HG02763 (cell line): ENCODE measurements around the gene SMIM28.
"Not testable (repeated sequence)": the region's sequence is repeated elsewhere in the genome, so short reads cannot be mapped to it uniquely, and the experiment has no call there.

Source experiments
- ATAC-seq: cut with Tn5 transposase; IDR thresholded peaks from one replicate; pipeline ENCODE4 v1.9.1; 2021; ENCODE audit warnings: mild to moderate bottlenecking, moderate library complexity; ENCODE audit not compliant: unreplicated experiment

The SMIM28 gene

DNA sequence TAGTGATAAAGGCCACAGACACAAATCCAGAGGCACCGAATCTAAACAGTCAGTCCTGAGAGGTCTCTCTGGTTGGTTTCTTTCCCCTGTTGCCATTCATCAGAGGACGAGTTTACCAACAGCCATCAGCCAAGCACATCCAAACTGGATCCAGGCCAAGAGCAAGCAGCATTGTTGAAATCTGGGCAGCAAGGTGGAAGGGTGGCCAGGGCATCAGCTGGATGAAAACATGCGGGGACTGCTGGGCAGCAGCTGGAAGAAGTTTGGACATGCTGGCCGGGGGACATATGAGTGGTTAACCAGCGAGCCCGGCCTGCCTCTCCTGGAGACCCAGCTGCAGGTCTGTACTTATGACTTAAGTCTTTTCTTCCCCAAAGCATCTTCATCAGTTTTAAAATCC lies at the start of gene SMIM28:
TSS of gene SMIM28 (plus strand) at position 62 of the 400 bp plus-strand sequence. CDS start at position 230, 168 bp downstream.
- ATAC-seq: no peak

DNA sequence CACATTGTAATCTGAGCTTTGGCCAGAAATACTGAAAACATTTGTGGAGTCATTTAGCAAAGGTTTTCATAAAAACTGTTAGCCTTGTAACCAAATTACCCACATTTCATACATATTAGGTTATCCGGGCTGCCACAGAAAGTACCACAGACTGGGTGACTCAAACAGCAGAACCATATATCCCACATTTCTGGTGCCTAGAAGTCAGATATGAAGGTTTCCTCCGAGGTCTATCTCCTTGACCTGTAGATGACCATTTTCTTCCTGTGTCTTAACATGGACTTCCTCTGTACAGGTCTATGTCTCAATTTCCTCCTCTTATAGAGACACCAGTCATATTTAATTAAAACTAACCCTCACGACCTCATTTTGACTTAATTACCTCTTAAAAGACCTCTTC lies 49.5 kb upstream of the SMIM28 start:
- ATAC-seq: no peak

DNA sequence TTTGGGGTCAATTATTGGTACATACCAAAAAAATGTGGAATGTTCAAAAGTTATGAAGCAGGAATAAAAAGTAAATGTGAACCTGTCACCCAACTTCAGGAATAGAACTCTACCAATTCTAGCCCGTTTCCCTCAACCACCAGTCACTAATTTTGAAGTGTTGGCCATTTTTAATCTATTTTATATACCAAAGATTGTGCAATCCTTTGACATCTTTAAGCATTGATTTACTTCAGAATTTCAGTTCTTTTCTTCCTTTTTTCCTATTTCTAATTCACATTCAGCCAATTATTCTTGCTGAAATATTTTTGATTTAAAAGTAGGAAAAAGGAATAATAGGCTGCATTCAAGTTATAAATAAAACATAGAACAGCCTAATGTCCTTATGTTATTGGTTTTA lies 46.9 kb upstream of the SMIM28 start:
- ATAC-seq: no peak

DNA sequence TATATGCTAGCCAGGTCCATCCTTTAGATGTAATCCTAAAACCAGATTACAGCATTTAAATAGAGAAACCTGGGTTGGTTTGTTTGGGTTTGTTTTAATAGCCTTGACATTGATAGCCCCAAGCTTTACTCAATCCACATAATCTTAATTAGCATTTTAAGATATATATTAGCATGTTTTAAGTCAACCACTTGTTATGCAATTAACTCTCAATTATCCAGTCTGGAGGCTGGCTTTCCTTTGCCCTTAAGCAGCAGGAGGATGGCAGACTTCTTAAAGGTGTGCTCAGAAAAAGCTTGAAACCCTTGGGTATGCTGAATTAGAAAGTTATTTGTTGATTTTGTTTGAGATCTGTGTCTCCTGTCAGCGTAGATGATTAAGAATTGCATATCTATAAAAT lies 46.3 kb upstream of the SMIM28 start:
- no peak for ATAC-seq

DNA sequence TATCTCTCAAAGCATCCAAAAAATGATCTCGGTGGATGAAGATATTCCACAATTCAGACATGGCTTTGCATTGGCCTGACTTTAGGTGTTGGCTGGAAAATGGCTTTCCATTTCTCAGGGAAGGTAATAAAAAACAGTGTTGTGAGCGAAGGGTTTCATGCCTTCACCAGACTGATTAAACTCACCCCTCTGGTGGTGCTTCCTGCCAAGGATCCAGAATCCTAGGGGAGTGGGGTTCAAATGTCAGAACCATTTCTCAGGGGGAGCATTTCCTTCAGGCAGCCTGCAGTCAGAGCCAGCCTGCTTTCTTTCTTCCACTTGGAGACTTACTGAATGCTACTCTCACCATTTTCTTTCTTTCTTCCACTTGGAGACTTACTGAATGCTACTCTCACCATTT lies 45.7 kb upstream of the SMIM28 start:
- ATAC-seq: no peak

DNA sequence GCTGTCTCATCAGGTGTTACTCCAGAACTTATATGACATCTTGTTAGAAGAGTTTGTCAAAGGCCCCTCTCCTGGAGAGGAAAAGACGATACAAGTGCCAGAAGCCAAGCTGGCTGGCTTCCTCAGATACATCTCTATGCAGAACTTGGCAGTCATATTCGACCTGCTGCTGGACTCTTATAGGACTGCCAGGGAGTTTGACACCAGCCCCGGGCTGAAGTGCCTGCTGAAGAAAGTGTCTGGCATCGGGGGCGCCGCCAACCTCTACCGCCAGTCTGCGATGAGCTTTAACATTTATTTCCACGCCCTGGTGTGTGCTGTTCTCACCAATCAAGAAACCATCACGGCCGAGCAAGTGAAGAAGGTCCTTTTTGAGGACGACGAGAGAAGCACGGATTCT lies 43.7 kb upstream of the SMIM28 start:
- no peak for ATAC-seq

DNA sequence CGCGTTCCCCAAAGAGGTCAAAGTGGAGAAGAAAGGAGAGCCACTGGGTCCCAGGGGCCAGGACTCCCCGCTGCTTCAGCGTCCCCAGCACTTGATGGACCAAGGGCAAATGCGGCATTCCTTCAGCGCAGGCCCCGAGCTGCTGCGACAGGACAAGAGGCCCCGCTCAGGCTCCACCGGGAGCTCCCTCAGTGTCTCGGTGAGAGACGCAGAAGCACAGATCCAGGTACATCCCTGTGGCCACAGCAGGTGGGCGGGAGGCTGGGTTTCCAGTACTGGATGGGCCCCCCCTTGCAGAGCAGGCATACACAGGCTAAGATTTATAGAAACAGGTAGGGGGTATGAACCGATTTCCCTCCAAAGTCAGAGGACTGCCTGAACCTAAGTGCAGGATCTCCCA lies 42.7 kb upstream of the SMIM28 start:
- ATAC-seq: no peak

DNA sequence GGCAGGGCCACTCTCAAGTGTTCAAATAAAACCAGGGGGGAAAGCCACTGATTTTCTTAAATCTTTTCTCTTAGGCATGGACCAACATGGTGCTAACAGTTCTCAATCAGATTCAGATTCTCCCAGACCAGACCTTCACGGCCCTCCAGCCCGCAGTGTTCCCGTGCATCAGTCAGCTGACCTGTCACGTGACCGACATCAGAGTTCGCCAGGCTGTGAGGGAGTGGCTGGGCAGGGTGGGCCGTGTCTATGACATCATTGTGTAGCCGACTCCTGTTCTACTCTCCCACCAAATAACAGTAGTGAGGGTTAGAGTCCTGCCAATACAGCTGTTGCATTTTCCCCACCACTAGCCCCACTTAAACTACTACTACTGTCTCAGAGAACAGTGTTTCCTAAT lies 41.5 kb upstream of the SMIM28 start:
- no peak for ATAC-seq

DNA sequence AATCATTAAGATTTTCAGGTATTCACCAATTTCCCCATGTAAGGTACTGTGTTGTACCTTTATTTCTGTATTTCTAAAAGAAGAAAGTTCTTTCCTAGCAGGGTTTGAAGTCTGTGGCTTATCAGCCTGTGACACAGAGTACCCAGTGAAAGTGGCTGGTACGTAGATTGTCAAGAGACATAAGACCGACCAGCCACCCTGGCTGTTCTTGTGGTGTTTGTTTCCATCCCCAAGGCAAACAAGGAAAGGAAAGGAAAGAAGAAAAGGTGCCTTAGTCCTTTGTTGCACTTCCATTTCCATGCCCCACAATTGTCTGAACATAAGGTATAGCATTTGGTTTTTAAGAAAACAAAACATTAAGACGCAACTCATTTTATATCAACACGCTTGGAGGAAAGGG lies 40.6 kb upstream of the SMIM28 start:
- no peak for ATAC-seq

DNA sequence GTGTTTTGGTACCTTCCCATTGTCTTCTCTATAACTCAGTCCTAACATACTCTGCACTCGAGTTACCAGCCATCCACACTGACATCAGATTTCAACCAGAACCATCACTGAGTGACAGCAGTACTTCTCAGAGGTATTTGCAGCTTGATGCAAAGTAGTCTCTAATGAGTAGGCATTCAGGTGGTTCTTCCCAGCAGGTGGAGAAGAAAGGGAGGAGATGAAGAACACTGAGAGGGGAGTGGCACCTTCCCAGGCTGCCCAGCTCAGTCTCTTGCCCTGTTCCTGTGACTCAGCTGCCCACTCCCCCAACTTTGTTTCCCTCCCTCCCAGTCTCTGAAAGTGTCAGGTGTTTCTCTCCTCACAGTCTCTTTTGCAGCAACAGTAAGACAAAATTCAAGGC lies 38.7 kb upstream of the SMIM28 start:
- no peak for ATAC-seq

DNA sequence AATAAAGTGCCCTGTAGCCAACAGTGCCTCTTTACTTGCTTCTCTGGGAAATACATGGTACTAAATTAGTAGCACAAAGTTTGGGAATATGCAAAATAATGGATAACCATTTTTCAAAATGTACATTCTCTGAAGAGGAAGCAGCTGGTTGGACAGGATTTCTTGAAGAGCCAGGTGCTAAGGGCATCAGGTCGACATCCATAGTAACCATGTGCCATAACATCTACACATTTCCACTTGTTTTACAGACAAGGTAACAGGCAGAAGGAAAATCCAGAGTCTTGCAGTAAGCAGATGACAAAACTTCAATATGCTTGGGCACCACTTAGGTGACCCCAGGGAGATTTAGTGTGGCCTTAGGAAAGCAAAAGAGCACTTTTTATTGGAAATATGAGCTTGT lies 36.5 kb upstream of the SMIM28 start:
- no peak for ATAC-seq

DNA sequence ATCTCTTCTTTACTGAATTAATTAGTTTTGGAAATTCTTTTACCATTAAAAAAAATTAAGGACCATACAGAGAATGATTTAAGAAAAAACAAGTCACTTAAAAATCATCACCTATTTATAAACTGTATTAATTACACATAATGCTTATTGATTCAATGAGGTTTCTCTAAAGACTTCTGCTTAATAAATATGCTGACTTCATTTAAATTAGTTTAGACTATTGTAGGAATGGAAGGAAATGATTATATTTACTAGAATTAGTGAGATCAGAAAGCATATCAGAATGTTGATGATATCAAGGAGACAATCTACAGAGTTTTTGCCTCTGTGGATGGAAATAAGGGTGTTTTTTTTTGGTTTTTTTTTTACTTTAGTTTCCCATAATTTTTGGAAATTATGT lies 34.6 kb upstream of the SMIM28 start:
- ATAC-seq: no peak

DNA sequence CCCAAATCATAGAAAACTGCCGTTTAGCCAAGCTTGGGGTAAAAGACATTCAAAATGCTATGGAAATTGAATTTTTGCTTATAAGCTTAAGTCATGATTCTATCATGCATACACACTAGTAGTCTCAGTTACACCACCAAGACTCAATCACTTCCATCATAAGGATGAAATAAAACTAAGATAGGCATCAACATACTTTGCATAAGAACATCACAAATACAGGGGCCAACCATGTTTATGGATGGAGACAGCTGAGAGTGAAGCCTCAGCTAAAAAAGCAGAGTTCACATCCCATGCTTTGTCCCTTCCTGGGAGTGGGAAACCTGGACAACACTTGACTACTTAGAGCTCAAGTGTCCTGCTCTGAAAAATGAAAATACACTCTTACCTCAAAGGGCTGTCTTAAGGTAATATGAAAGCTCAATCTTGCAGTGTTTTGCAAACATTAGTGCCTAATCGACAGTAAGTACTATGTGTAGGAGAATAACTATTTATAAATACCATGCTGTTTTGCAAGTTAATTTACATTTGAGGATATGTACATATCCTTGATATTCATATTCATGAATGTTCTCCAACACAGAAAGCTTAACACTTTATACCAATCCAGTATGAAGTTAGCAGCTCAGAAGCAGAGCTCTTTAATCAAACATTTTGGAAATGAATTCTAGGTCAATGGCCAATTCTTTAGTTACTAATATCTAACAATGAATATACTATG lies 32.0 kb upstream of the SMIM28 start:
- no peak for ATAC-seq

DNA sequence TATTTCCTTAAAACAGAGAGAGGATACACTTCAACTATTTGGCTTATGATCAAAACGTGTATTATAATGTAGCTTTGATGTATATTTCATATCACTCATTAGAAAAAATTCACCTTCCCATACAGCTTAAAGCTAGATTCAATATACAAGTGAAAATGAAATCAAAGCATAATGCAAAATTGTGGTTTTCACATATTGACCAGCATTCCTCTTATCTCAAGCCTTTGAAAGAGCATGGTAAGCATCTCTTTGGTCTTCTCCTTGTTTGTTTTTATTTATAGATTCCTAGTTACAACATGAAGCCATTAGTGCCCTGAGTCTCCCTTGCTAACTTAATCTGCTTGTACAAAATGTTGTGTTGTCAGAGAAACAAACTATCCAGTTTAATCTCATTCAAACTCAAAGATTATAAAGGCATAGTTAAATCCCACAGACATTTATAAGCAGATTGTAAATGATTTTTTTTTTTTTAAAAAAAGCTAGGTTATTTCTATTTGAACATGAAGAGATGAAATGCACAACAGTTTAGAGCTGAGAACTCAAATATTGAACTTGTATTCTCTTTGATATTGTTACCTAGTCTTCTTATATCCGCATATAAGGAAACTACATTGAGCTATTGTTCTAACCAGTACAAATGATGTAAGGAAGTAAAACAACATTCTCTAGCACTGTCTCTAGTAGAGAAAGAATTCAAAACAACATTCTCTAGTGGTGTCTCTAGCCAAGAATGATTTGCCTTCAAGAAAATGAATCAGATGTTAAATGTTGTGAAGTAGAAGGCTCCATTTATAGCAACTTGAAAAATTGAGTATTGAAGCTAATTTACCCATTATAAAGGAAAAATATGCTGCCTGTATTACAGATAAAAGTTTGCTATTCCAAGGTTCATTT lies 31.2 kb upstream of the SMIM28 start:
- no peak for ATAC-seq

DNA sequence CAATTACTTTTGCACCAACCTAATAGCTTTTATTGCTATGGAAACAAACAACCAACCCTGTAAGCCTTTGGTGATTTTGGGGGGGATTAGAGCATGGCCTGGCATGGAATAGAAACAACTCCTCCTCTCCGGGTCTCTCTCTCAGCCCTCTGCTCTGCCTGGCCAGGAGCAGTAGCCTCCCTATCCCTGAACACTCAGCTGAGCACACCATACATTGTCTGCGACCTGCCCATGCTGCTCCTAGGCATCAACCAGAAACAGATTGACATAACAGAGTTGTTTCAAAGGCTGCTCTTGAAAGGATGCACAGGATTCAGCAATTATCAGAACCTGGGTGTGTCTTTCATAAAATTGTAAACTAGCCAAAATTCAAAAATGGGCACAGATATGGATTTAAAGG lies 29.8 kb upstream of the SMIM28 start:
- ATAC-seq: no peak

DNA sequence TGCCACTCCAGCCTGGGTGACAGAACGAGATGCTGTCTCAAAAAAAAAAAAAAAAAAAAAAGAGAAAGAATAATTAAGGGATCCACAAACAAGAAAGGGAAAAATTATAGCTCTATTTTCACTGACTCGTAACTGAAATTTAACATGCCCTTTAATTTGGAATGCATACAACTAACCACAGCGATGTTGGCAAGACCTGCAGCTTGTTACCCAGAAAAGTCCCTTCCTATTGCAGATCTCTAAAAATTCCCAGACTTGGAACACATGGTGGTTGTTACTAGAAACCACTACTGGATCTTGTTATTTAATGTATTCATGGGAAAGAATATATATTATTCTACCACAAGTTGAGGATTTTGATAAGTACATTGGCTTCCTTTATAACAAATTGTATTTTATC lies 27.8 kb upstream of the SMIM28 start:
- ATAC-seq: no peak

DNA sequence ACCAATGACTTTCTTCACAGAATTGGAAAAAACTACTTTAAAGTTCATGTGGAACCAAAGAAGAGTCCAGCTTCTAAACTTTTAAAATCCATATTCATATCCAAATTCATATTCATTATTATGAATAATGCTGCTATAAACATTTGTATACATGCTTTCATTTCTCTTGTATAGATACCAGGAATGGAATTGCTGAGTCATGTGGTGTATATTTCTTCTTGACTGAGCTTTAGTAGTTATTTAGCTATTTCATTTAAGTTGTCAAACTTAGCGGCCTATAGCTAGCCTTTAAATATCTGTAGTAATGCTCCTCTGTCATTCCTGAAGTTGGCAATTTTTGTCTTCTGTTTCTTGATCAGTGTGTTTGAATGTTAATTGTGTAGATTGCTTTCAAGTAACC lies 19.8 kb upstream of the SMIM28 start:
- no peak for ATAC-seq

DNA sequence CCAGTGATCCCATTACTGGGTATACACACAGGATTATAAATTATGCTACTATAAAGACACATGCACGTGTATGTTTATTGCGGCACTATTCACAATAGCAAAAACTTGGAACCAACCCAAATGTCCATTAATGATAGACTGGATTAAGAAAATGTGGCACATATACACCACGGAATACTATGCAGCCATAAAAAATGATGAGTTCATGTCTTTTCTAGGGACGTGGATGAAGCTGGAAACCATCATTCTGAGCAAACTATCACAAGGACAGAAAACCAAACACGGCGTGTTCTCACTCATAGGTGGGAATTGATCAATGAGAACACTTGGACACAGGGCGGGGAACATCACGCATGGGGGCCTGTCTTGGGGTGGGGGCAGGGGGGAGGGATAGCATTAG lies 9.0 kb upstream of the SMIM28 start:
- ATAC-seq: not testable (repeated sequence)

DNA sequence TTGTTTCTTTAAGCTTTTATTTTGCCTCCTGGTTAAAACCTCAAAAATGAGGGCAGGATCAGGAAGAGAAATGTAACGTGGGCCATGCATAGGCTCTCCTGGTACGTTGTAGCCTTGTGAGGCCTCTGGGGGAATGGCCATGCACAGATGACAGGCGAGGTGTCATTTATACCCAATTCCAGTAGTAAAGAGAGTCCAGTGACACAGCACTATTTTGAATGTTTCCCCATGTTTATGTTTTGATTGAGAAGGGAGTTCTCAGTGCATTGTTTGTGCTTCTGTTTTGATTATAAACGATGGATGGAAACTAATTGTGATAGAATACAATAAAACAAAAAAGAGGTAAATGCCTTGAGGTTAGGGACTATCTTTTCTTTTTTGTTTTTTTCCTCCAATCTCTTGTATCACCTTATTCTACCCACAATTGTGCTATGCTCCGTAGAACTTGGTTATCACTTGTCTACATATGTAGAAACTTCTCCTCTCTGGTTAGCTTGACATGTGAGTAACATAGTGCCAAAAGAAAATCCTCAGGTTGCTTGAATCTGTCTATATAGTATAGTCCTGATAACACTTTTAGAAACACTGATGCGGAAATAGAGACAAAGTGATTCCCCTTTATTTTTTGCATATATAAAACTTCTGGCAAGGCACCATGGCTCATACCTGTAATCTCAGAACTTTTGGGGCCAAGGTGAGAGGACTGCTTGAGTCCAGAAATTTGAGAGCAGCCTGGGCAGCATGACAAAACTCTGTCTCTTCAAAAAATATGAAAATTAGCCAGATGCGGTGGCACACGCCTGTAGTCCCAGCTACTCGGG lies 6.9 kb upstream of the SMIM28 start:
- no peak for ATAC-seq

DNA sequence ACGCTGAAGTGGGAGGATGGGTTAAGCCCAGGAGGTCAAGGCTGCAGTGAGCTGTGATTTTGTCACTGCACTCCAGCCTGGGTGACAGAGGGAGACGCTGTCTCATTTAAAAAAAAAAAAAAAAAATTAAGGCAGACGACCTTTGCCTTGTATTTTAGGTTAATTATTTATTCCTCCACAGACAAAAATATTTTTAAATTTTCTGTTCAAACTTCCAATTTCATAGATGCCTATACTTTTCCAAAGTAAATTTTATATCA lies 6.3 kb upstream of the SMIM28 start:
- no peak for ATAC-seq

DNA sequence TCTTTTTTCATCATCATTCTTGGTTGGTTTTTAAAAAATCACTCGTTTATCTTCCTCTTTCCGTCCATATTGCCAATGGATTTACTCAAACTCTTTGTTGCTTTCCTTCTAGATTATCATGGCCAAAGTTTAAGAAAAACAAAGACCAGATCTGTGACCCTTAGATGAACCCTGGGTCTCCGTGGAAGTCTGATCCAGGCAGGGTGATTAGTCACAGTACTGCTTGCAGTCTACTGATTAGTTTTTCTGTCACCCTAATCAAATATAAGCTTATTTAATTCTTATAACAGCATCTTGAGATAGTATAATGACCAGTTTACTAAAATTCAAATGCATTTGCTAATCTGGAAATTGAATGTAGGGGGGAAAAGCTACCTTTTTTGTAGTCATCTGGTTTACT lies 6.0 kb upstream of the SMIM28 start:
- ATAC-seq: no peak
